Mesenchymal stem cell (in vitro differentiated cells and primary cell): ENCODE results near the gene NLK.
"Not testable (repeated sequence)": the region's sequence is repeated elsewhere in the genome, so short reads cannot be mapped to it uniquely, and the experiment has no call there.

Experiments
- DNase-seq: peaks from one replicate; pipeline ENCODE4 v3.0.0-alpha.2; 2013
- H2AFZ ChIP-seq: one replicate; pipeline ENCODE4 v1.6.1; 2013; ENCODE audit warnings: low read depth, mild to moderate bottlenecking, control low read depth, inconsistent platforms, low read length, moderate library complexity
- H2AK5ac ChIP-seq: 2 replicates; pipeline ENCODE4 v1.6.1; 2013; ENCODE audit warnings: low read length, moderate library complexity, mild to moderate bottlenecking, inconsistent platforms; ENCODE audit not compliant: severe bottlenecking
- H2BK120ac ChIP-seq: one replicate; pipeline ENCODE4 v1.6.1; 2013; ENCODE audit warnings: low read depth, mild to moderate bottlenecking, inconsistent platforms, low read length, moderate library complexity
- H2BK12ac ChIP-seq, 2 experiments: one replicate each; pipeline ENCODE4 v1.6.1; 2013; ENCODE audit warnings: inconsistent platforms in 2 of 2, low read length in 2 of 2, mild to moderate bottlenecking in 2 of 2, moderate library complexity in 2 of 2, control low read depth in 1 of 2
- H2BK15ac ChIP-seq: one replicate; pipeline ENCODE4 v1.6.1; 2013; ENCODE audit warnings: mild to moderate bottlenecking, low read depth, inconsistent platforms; ENCODE audit not compliant: poor library complexity, severe bottlenecking
- H2BK5ac ChIP-seq: 2 replicates; pipeline ENCODE4 v1.6.1; 2013; ENCODE audit warnings: low read depth, mild to moderate bottlenecking, low read length, control low read depth, inconsistent platforms; ENCODE audit not compliant: poor library complexity, severe bottlenecking
- H3K14ac ChIP-seq, 2 experiments: one replicate each; pipeline ENCODE4 v1.6.1; 2013; ENCODE audit warnings: inconsistent platforms in 2 of 2, low read length in 2 of 2, control low read depth in 1 of 2, mild to moderate bottlenecking in 1 of 2, moderate library complexity in 1 of 2
- H3K18ac ChIP-seq, 2 experiments: one replicate each; pipeline ENCODE4 v1.6.1; 2013; ENCODE audit warnings: inconsistent platforms in 2 of 2, low read length in 2 of 2, control low read depth in 1 of 2, low read depth in 1 of 2, mild to moderate bottlenecking in 1 of 2
- H3K23ac ChIP-seq, 2 experiments: one replicate each; pipeline ENCODE4 v1.6.1; 2013; ENCODE audit warnings: inconsistent platforms in 2 of 2, low read length in 2 of 2, mild to moderate bottlenecking in 2 of 2, moderate library complexity in 2 of 2, control low read depth in 1 of 2
- H3K27ac ChIP-seq: 2 replicates; pipeline ENCODE4 v1.5.1; 2013; ENCODE audit warnings: mild to moderate bottlenecking, moderate library complexity, low read length, control low read depth, inconsistent platforms; ENCODE audit not compliant: poor library complexity, severe bottlenecking
- H3K27me3 ChIP-seq, 2 experiments: 2 replicates each; pipeline versions ENCODE4 v1.6.1 to v1.7.0; 2013; ENCODE audit warnings: low read length in 2 of 2, mild to moderate bottlenecking in 2 of 2, moderate library complexity in 2 of 2, control low read depth in 1 of 2, inconsistent platforms in 1 of 2; ENCODE audit not compliant: control insufficient read depth in 1 of 2, insufficient read depth in 1 of 2
- H3K36me3 ChIP-seq, 2 experiments: 2 replicates each; pipeline versions ENCODE4 v1.6.1 to v1.7.0; 2013; ENCODE audit warnings: low read length in 2 of 2, control low read depth in 1 of 2, inconsistent platforms in 1 of 2, low read depth in 1 of 2, mild to moderate bottlenecking in 1 of 2; ENCODE audit not compliant: insufficient read depth in 2 of 2, control insufficient read depth in 1 of 2
- H3K4ac ChIP-seq, 2 experiments: one replicate each; pipeline ENCODE4 v1.6.1; 2013; ENCODE audit warnings: inconsistent platforms in 2 of 2, low read length in 2 of 2, mild to moderate bottlenecking in 2 of 2, moderate library complexity in 2 of 2, control low read depth in 1 of 2, low read depth in 1 of 2
- H3K4me1 ChIP-seq: 2 replicates; pipeline ENCODE4 v1.6.1; 2013; ENCODE audit warnings: low read depth, low read length, control low read depth; ENCODE audit not compliant: control insufficient read depth, insufficient read depth
- H3K4me2 ChIP-seq: 2 replicates; pipeline ENCODE4 v1.6.1; 2013; ENCODE audit warnings: low read length, mild to moderate bottlenecking, inconsistent platforms; ENCODE audit not compliant: poor library complexity, severe bottlenecking
- H3K4me3 ChIP-seq, 2 experiments: 2 replicates each; pipeline versions ENCODE4 v1.5.1 to v1.7.0; 2013; ENCODE audit warnings: low read length in 2 of 2, mild to moderate bottlenecking in 2 of 2, control low read depth in 1 of 2, low read depth in 1 of 2; ENCODE audit not compliant: insufficient read depth in 1 of 2
- H3K79me1 ChIP-seq: replicated peaks from 2 replicates; pipeline ENCODE4 v1.6.1; 2013; ENCODE audit warnings: mild to moderate bottlenecking, control low read depth, low read length, inconsistent platforms; ENCODE audit not compliant: poor library complexity, severe bottlenecking
- H3K9ac ChIP-seq: 2 replicates; pipeline ENCODE4 v1.7.0; 2013; ENCODE audit warnings: mild to moderate bottlenecking, low read length, moderate library complexity
- H3K9me3 ChIP-seq: 2 replicates; pipeline ENCODE4 v1.7.0; 2013; ENCODE audit warnings: mild to moderate bottlenecking, low read length; ENCODE audit not compliant: control insufficient read depth
- H4K8ac ChIP-seq: one replicate; pipeline ENCODE4 v1.6.1; 2013; ENCODE audit warnings: inconsistent platforms, mild to moderate bottlenecking, low read length, moderate library complexity
- H4K91ac ChIP-seq: one replicate; pipeline ENCODE4 v1.6.1; 2013; ENCODE audit warnings: mild to moderate bottlenecking, low read length, inconsistent platforms
- WGBS: methylation state at CpG from one replicate; pipeline ENCODE4 v1.1.7; 2013; ENCODE audit warnings: mixed read lengths; 5-methylcytosine and 5-hydroxymethylcytosine counted together

NLK gene

DNA sequence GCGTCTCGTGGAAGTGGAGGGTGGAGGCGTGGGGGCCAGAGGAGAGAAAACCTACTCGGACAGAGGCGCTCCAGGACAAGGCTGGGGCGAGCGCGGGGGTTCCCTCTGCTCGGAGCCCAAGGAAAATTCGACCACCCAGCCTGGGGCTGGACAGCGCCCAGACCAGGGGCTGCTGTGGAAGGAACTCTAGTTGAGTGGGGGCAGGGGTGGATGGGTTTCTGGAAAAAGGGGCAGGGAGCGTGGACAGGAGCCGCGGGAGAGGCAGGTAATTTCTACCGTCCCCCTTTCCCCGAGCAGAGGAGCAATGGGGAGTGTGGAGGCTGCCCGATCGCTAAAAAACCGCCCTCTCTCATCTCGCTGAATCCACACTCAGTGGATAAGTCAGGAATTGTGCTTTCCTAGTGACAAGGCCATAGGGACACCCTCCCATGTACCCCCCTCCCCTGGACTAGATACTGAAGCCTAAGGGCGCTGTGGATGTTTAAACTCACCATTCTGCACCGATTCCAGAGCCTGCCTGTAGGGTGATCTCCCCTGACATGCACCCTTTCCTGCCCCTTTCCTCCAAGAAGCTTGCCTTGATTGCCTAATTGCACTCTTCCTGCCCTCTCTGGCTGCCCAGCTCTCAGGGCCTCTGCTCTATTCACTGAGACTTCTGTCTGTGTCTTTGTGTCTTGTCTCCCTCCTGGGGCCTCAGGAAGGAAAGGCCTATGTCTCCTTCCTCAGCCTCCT is 185.8 kb downstream of the NLK start:
- Histone ChIP-seq H3K4me3 (peak overlapping the region; percentile 51 to 68), H4K91ac (no peak overlapping the region), H2BK5ac (no peak overlapping the region), H2BK12ac (no peak overlapping the region), H2AK5ac (no peak overlapping the region), H3K79me1 (no peaks in the 10 kb centered on the region), H3K36me3 (no peaks in the 10 kb centered on the region), H3K27ac (no peak overlapping the region), H3K4ac (no peak overlapping the region), H2BK120ac (no peak overlapping the region), H4K8ac (no peak overlapping the region), H3K9ac (peak overlapping the region; percentile 15), H3K14ac (no peak overlapping the region), H2AFZ (peak overlapping the region; percentile 57), H2BK15ac (no peak overlapping the region), H3K4me2 (peak overlapping the region; percentile 83), H3K23ac (no peak overlapping the region), H3K27me3 (peaks cover 28 to 69% of the 10 kb centered on the region in 2 experiments), H3K9me3 (no peaks in the 10 kb centered on the region), H3K4me1 (peaks cover 16% of the 10 kb centered on the region), H3K18ac (no peak overlapping the region)
- WGBS: 8% methylated on average over 19 of the region's 22 CpGs
- peak; percentile 28 for DNase-seq

- H3K4me2 ChIP-seq: no peak overlapping the region
- H2BK15ac ChIP-seq: no peak overlapping the region
- H2BK120ac ChIP-seq: no peak overlapping the region
- no peaks in the 10 kb centered on the region for H3K9me3 ChIP-seq
- no peak overlapping the region for H2BK5ac ChIP-seq
- H3K9ac ChIP-seq: no peak overlapping the region
- H3K27ac ChIP-seq: no peak overlapping the region
- H3K23ac ChIP-seq: no peak overlapping the region
- H4K91ac ChIP-seq: no peak overlapping the region
- H3K36me3 ChIP-seq: no peaks in the 10 kb centered on the region
- no peak overlapping the region for H3K18ac ChIP-seq
- H3K4me3 ChIP-seq: no peak overlapping the region
- 81% methylated on average over 3 of the region's 4 CpGs for WGBS
- H3K79me1 ChIP-seq: no peaks in the 10 kb centered on the region
- H3K27me3 ChIP-seq: peaks cover 31 to 77% of the 10 kb centered on the region in 2 experiments
- no peak overlapping the region for H4K8ac ChIP-seq
- no peak for DNase-seq
- H2BK12ac ChIP-seq: no peak overlapping the region
- no peak overlapping the region for H3K14ac ChIP-seq
- no peak overlapping the region for H2AFZ ChIP-seq
- H3K4ac ChIP-seq: no peak overlapping the region
- peaks cover 16% of the 10 kb centered on the region for H3K4me1 ChIP-seq
- H2AK5ac ChIP-seq: no peak overlapping the region
Measured at GRCh38 chr17:28228986-28229729, 186.7 kb downstream of the NLK start.

GRCh38 chr17:28230011-28230410 is 187.5 kb downstream of the NLK start:
- Histone ChIP-seq H2AFZ (no peak overlapping the region), H3K23ac (no peak overlapping the region), H2BK12ac (no peak overlapping the region), H3K4me1 (peaks cover 16% of the 10 kb centered on the region), H2AK5ac (no peak overlapping the region), H3K18ac (no peak overlapping the region), H3K79me1 (no peaks in the 10 kb centered on the region), H3K27ac (no peak overlapping the region), H2BK15ac (no peak overlapping the region), H4K8ac (no peak overlapping the region), H4K91ac (no peak overlapping the region), H3K9me3 (no peaks in the 10 kb centered on the region), H3K27me3 (peaks cover 37 to 84% of the 10 kb centered on the region in 2 experiments), H3K4me2 (no peak overlapping the region), H3K4ac (no peak overlapping the region), H3K4me3 (no peak overlapping the region), H3K14ac (no peak overlapping the region), H3K9ac (no peak overlapping the region), H3K36me3 (no peaks in the 10 kb centered on the region), H2BK5ac (no peak overlapping the region), H2BK120ac (no peak overlapping the region)
- 72% methylated on average over 7 of the region's 7 CpGs for WGBS
- no peak for DNase-seq

GRCh38 chr17:28230607-28231006 is 188.1 kb downstream of the NLK start:
- H2AFZ ChIP-seq, H3K4me2 ChIP-seq, H2BK120ac ChIP-seq, H3K4ac ChIP-seq, H2AK5ac ChIP-seq, H3K9me3 ChIP-seq, H4K8ac ChIP-seq, H2BK5ac ChIP-seq, H2BK12ac ChIP-seq, H3K4me3 ChIP-seq, H3K18ac ChIP-seq, H4K91ac ChIP-seq, H2BK15ac ChIP-seq, H3K27ac ChIP-seq, H3K9ac ChIP-seq, H3K23ac ChIP-seq, H3K79me1 ChIP-seq, H3K36me3 ChIP-seq, H3K14ac ChIP-seq, DNase-seq: not testable (repeated sequence)
- peaks cover 14% of the 10 kb centered on the region for H3K4me1 ChIP-seq
- 100% methylated on average over 1 of the region's 6 CpGs for WGBS
- peaks cover 41 to 82% of the 10 kb centered on the region in 2 experiments for H3K27me3 ChIP-seq
